A549 (cell line): ENCODE measurements around the gene ZNF138.

Experiments used
- RCOR1 ChIP-seq: fragments of 150-350 bp; IDR thresholded peaks from 2 replicates; pipeline ENCODE4 v1.6.1; 2014; ENCODE audit warnings: antibody characterized with exemption, low read length, low read depth
- TF ChIP-seq, protein P1 (sequence below): fragments of >200 bp; sonication (Bioruptor Twin); formaldehyde crosslinking; IDR thresholded peaks from 3 replicates; pipeline ENCODE4 v1.5.1; 2016

DNA sequence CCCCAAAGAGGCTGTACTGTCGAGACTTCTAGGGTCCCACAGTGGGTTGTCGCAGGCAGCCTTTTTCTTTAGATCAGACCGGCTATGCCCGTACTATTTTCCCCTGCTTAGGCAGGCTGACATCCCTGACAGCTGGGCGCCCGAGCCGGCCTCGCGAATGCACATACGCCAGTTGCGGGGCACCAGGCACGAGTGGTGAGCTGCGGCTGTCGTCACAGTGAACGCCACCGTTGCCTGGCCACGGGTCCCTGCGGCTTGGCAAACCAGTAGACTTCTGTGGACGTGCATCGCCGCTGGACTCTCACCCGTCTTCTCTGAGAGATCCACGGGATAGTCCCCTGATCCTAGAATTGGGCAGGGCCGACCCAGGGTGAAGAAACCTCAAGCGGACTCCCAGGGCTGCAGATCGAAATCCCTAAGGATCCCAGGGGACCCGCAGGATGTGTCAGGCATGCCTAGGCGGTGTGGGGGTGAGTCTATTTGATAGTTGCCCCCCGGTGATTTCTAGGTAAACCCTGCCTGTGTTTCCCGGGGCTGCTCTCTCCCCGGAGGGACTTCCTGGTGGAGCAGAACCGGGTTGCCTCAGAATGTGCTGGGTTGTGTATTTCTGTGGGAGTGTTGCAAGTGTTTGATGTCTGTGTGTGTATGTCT lies 75.8 kb downstream of the ZNF138 start:
- TF ChIP-seq RCOR1, result no peak
- TF ChIP-seq, protein P1, sequence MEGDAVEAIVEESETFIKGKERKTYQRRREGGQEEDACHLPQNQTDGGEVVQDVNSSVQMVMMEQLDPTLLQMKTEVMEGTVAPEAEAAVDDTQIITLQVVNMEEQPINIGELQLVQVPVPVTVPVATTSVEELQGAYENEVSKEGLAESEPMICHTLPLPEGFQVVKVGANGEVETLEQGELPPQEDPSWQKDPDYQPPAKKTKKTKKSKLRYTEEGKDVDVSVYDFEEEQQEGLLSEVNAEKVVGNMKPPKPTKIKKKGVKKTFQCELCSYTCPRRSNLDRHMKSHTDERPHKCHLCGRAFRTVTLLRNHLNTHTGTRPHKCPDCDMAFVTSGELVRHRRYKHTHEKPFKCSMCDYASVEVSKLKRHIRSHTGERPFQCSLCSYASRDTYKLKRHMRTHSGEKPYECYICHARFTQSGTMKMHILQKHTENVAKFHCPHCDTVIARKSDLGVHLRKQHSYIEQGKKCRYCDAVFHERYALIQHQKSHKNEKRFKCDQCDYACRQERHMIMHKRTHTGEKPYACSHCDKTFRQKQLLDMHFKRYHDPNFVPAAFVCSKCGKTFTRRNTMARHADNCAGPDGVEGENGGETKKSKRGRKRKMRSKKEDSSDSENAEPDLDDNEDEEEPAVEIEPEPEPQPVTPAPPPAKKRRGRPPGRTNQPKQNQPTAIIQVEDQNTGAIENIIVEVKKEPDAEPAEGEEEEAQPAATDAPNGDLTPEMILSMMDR, result no peak
